Right lobe of liver (tissue), 6 donors: ENCODE measurements around the gene NADSYN1. TPM values are rescaled to one million over a fixed set of nuclear protein-coding genes. Genes with fewer than 3 reads are reported as not detected.

Experiments
- ATAC-seq, 4 donors: fragments of 200-7000 bp; cut with Tn5 transposase; one replicate each; pipeline ENCODE4 v1.9.1; 2020; ENCODE audit warnings: mild to moderate bottlenecking in 4 of 4, moderate library complexity in 4 of 4
- DNase-seq, 3 donors: peaks; one replicate each; pipeline ENCODE4 v3.0.0-alpha.2; 2020
- H3K27ac ChIP-seq, 3 donors: fragments of 200-600 bp; one replicate each; pipeline ENCODE4 v1.8.0; 2022
- H3K27me3 ChIP-seq, 2 donors: fragments of 200-600 bp; one replicate each; pipeline ENCODE4 v1.8.0; 2022
- H3K36me3 ChIP-seq, 4 donors: fragments of 200-600 bp; sonication (generic) in 1 of 4; one replicate each; pipeline versions ENCODE4 v1.5.1 to v1.8.0; 2017 to 2022; ENCODE audit warnings: control low read depth in 1 of 4
- H3K4me1 ChIP-seq, 4 donors: fragments of 200-600 bp; sonication (generic) in 1 of 4; one replicate each; pipeline versions ENCODE4 v1.5.1 to v1.8.0; 2017 to 2022; ENCODE audit warnings: control low read depth in 1 of 4
- H3K4me3 ChIP-seq, 3 donors: fragments of 200-600 bp; one replicate each; pipeline ENCODE4 v1.8.0; 2022
- H3K9me3 ChIP-seq, 4 donors: fragments of 200-600 bp; sonication (generic) in 1 of 4; one replicate each; pipeline versions ENCODE4 v1.5.1 to v1.8.0; 2017 to 2022; ENCODE audit warnings: control low read depth in 1 of 4
- POLR2A ChIP-seq: fragments of 450-650 bp; IDR thresholded peaks from one replicate; pipeline ENCODE4 v1.6.1; 2017; ENCODE audit warnings: antibody characterized with exemption, mild to moderate bottlenecking
- WGBS: methylation state at CpG from one replicate; pipeline ENCODE4 v1.1.6; 2018; ENCODE audit warnings: low coverage, low lambda C conversion rate; ENCODE audit not compliant: insufficient coverage; ENCODE audit errors: missing lambda C conversion rate; 5-methylcytosine and 5-hydroxymethylcytosine counted together
- intact Hi-C, 2 donors: fragments of 100-400 bp; cut with DNase I; formaldehyde crosslinking; loops; one replicate each; pipeline versions ENCODE4 v1.11.2 to v1.14.1; 2022
- total RNA-seq, 6 experiments: library from RNA; depleted of rRNA in 2 of 6; stranded (reverse); fragments of >200 nt in 2 of 6; fragmentation: NEBNext Ultra II Directional in 3 of 6; extraction: Animal tissue kit (Norgen Biotek cat#: 25700) in 3 of 6; gene quantifications; one replicate each; pipeline versions ENCODE4 v1.1.0 to v1.2.4, GENCODE V29; 2016 to 2023
- TF ChIP-seq, protein P1 (sequence below), 4 donors: fragments of 200-600 bp in 3 of 4; fragments of 450-650 bp in 1 of 4; IDR thresholded peaks; one replicate each; pipeline versions ENCODE4 v1.5.1 to v1.8.0; 2016 to 2022; ENCODE audit warnings: antibody characterized with exemption in 4 of 4, mild to moderate bottlenecking in 2 of 4
- donor health status: DM: no; HTN: yes; CAD: no.
- donor health status: DM: no; HTN: no; CAD: no.
- donor health status: DM: no; HTN: no; CAD: no.
- donor health status: DM: no; HTN: yes; CAD: no.
- donor health status: DM: no; HTN: yes; CAD: no.

The NADSYN1 gene
- total RNA-seq, 6 experiments from 2014 or later, result 26.4 to 54.7 (median 35.4) TPM

- no peak for TF ChIP-seq POLR2A
- TF ChIP-seq, protein P1, sequence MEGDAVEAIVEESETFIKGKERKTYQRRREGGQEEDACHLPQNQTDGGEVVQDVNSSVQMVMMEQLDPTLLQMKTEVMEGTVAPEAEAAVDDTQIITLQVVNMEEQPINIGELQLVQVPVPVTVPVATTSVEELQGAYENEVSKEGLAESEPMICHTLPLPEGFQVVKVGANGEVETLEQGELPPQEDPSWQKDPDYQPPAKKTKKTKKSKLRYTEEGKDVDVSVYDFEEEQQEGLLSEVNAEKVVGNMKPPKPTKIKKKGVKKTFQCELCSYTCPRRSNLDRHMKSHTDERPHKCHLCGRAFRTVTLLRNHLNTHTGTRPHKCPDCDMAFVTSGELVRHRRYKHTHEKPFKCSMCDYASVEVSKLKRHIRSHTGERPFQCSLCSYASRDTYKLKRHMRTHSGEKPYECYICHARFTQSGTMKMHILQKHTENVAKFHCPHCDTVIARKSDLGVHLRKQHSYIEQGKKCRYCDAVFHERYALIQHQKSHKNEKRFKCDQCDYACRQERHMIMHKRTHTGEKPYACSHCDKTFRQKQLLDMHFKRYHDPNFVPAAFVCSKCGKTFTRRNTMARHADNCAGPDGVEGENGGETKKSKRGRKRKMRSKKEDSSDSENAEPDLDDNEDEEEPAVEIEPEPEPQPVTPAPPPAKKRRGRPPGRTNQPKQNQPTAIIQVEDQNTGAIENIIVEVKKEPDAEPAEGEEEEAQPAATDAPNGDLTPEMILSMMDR (IDR thresholded peaks at IDR 0.05), result no peak
- peak in 2 of 3 donors; percentile 24 to 28 for DNase-seq
- peak overlapping the region; percentile 69 to 85 (median 84) for H3K27ac ChIP-seq
These were observed 3.4 kb upstream of the NADSYN1 start for GRCh38 chr11:71449596-71449995.

DNA sequence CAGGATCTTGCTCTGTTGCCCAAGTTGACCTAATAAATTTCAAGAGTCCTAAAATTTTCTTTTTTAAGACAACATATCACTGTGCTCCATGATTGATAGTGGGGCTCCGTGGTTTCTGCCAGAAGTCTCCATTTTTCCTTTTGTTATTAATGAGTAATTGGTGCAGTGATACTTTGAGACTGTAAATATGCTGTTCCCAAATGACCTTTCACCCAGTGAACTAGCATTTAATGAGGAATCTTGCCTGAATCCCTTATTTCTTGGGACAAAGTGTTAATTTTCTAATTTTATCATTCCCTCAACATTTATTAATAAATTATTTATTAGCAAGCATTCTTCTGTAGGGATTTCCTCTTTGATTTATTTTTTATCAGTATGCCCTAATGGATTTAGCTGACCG lies 2.5 kb upstream of the NADSYN1 start:
- Histone ChIP-seq H3K4me1 (peaks cover 3 to 56% (median 17%) of the 10 kb centered on the region in 4 donors), H3K27ac (peak overlapping the region; percentile 69 to 85 (median 84)), H3K9me3 (no peaks in the 10 kb centered on the region), H3K36me3 (peaks cover 0 to 10% (median 2%) of the 10 kb centered on the region in 4 donors), H3K4me3 (no peak overlapping the region), H3K27me3 (no peaks in the 10 kb centered on the region)
- TF ChIP-seq POLR2A, result no peak
- TF ChIP-seq, protein P1 (IDR thresholded peaks at IDR 0.05), result no peak
- DNase-seq (no peak), ATAC-seq (no peak)
- WGBS, result 49% methylated on average over 2 of the region's 2 CpGs
- intact Hi-C loops, result no loop called here

More at GRCh38 chr11:71449596-71449995, 3.4 kb upstream of the NADSYN1 start:
- Histone ChIP-seq H3K4me3 (peak overlapping the region; percentile 72 to 88 (median 72)), H3K27me3 (no peaks in the 10 kb centered on the region), H3K36me3 (peaks cover 0 to 12% (median 1%) of the 10 kb centered on the region in 4 donors), H3K4me1 (peaks cover 3 to 56% (median 17%) of the 10 kb centered on the region in 4 donors), H3K9me3 (no peaks in the 10 kb centered on the region)
- 18% methylated on average over 6 of the region's 6 CpGs for WGBS
- intact Hi-C loops, result no loop called here
- ATAC-seq, result no peak

DNA sequence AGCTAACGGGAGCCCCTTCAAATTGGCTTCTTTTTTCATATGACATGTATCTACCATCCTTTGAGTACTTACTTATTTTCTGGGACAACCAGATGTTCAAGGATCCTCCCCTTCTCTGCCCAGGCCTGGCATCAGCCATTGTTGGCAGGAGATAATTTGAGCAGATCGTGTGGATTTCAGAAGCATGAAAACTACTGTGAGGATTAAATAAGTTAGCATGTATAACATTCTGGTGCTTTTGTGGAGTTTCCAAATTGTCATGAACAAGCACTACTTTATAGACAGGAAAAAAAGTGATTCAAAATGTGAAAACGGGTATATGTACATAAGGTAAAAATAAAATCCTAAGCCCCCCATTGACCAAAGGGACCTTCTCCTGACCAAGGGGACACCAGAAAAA lies 2.1 kb upstream of the NADSYN1 start:
- Histone ChIP-seq H3K9me3 (no peaks in the 10 kb centered on the region), H3K4me1 (peaks cover 3 to 52% (median 17%) of the 10 kb centered on the region in 4 donors), H3K27me3 (no peaks in the 10 kb centered on the region), H3K27ac (peak overlapping the region; percentile 69 to 85 (median 84)), H3K4me3 (no peak overlapping the region), H3K36me3 (peaks cover 0 to 11% (median 2%) of the 10 kb centered on the region in 4 donors)
- intact Hi-C loops, result no loop called here
- TF ChIP-seq, protein P1 (IDR thresholded peaks at IDR 0.05), result no peak
- TF ChIP-seq POLR2A, result no peak
- WGBS, result 62% methylated on average over 3 of the region's 3 CpGs
- DNase-seq (no peak), ATAC-seq (no peak)

DNA sequence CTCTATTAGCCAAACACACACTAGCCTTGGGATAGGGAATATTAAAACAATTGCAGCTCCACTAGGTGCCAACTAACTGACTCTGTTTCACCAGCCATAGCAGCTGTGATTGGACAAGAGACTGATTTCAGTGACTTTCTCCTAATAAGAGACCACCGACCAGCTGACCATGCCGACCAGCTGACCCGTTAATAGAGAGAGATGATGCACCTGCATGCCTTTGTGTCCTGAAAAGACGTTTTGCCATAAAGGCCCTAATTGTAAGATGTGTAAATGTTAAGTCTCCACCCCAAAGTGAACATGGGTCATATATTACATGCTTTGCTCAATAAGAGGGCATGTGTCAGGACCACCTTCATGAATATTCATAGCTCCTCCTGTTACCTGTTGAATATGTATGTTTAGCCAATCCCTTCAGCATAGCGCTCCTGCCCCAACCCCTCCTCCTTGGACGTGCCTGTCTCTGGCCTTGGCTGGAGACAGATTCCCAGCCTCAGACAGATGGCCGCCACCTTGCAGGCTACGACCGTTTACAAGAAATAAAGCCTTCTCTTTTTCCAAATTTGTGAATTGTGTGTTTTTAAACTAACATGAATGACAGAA lies 1.3 kb upstream of the NADSYN1 start:
- WGBS, result 32% methylated on average over 7 of the region's 9 CpGs
- peak in 2 of 3 donors; percentile 45 to 54 for DNase-seq

More for the DNA sequence above, 1.3 kb upstream of the NADSYN1 start:
- peak overlapping the region; percentile 13 to 85 (median 84) for H3K27ac ChIP-seq
- H3K36me3 ChIP-seq, result peaks cover 0 to 17% (median 5%) of the 10 kb centered on the region in 4 donors
- H3K4me1 ChIP-seq, result peaks cover 3 to 44% (median 17%) of the 10 kb centered on the region in 4 donors
- intact Hi-C loops, result no loop called here
- no peak for TF ChIP-seq POLR2A
- TF ChIP-seq, protein P1 (IDR thresholded peaks at IDR 0.05), result no peak
- no peaks in the 10 kb centered on the region for H3K9me3 ChIP-seq
- H3K27me3 ChIP-seq, result no peaks in the 10 kb centered on the region
- ATAC-seq, result no peak
- H3K4me3 ChIP-seq, result peak overlapping the region; percentile 66 to 83 (median 82)
